ENCODE data around the gene AKR7A2. TPM values are rescaled to one million over a fixed set of nuclear protein-coding genes. Genes with fewer than 3 reads are reported as not detected.

The AKR7A2 gene
- total and polyA plus RNA-seq, 9 of the 15 experiments (the other 6 are each of a cell fraction or from before 2014, with no cell fraction given), result 2.0 to 78.4 (median 49.4) TPM

- TF ChIP-seq MGA (IDR thresholded peaks at IDR 0.05) (no peak), ATF3 (IDR thresholded peaks at IDR 0.05) (no peak), ATF3 (CRISPR knock-in tag; conservative IDR thresholded peaks at IDR 0.05) (no peak), ZNF217 (CRISPR knock-in tag; IDR thresholded peaks at IDR 0.05) (no peak), ZNF511 (CRISPR knock-in tag; IDR thresholded peaks at IDR 0.05) (no peak), HCFC1 (IDR thresholded peaks at IDR 0.05; ENCODE audit: low read depth, low read length) (peak; percentile 10; the same call in 1 of the 2 replicates), POLR3G (IDR thresholded peaks at IDR 0.05; ENCODE audit: extremely low read depth, insufficient read length, insufficient replicate concordance) (no peak), JUND (IDR thresholded peaks at IDR 0.05; ENCODE audit: borderline replicate concordance, low read depth, low read length) (no peak), JUND (tag; IDR thresholded peaks at IDR 0.05; ENCODE audit: borderline replicate concordance, low read depth, low read length) (no peak; the same call in 2 of the 3 replicates), ZZZ3 (IDR thresholded peaks at IDR 0.05) (no peak), DPF2 (IDR thresholded peaks at IDR 0.05) (peak; percentile 46; the same call in 1 of the 2 replicates), ZNF174 (CRISPR knock-in tag; IDR thresholded peaks at IDR 0.05) (no peak), SETDB1 (IDR thresholded peaks at IDR 0.05; ENCODE audit: low read length) (no peak), ZFPM2 (CRISPR knock-in tag; IDR thresholded peaks at IDR 0.05) (no peak), SP2 (IDR thresholded peaks at IDR 0.05; ENCODE audit: extremely low read depth, low read depth, low read length, poor library complexity, severe bottlenecking) (no peak)
Observed at GRCh38 chr1:19312782-19313635, 1.1 kb upstream of the AKR7A2 start (continued).

Measured in K562 (cell line).